Fibroblast of pulmonary artery (primary cell): ENCODE results near the gene DUSP2.
"Not testable (repeated sequence)": the region's sequence is repeated elsewhere in the genome, so short reads cannot be mapped to it uniquely, and the experiment has no call there.

Experiments
- DNase-seq: peaks from one replicate; pipeline ENCODE4 v3.0.0-alpha.2; 2010; ENCODE audit warnings: low read depth
- H3K4me3 ChIP-seq: replicated peaks from 2 replicates; pipeline ENCODE4 v1.5.1; 2011; ENCODE audit warnings: low read depth, mild to moderate bottlenecking, control low read depth, low read length, moderate library complexity
- CTCF ChIP-seq: IDR thresholded peaks from 2 replicates; pipeline ENCODE4 v1.5.1; 2011; ENCODE audit warnings: mild to moderate bottlenecking, control low read depth, low read length, inconsistent platforms; ENCODE audit errors: missing control alignments

The DUSP2 gene

GRCh38 chr2:96163415-96163767 lies 18.2 kb upstream of the DUSP2 start:
- DNase-seq = no peak
- TF ChIP-seq CTCF = no peak

GRCh38 chr2:96161898-96162297 lies 16.7 kb upstream of the DUSP2 start:
- peak; percentile 20 for DNase-seq
- TF ChIP-seq CTCF = no peak
- H3K4me3 ChIP-seq = no peak overlapping the region

More at GRCh38 chr2:96163415-96163767, 18.2 kb upstream of the DUSP2 start:
- no peak overlapping the region for H3K4me3 ChIP-seq

DNA sequence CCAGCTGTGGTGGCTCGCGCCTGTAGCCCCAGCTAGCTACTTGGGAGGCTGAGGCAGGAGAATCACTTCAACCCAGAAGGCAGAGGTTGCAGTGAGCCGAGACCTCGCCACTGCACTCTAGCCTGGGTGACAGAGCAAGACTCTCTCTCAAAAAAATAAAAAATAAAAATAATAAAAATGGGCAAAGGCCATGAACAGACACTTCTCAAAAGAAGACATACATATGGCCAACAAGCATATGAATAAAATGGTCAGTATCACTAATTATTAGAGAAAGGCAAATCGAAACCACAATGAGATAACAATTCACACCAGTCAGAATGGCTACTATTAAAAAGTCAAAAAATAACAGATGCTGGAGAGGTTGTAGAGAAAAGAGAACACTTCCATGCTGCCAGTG lies 15.1 kb upstream of the DUSP2 start:
- not testable (repeated sequence) for DNase-seq, H3K4me3 ChIP-seq

GRCh38 chr2:96159084-96159830 lies 14.0 kb upstream of the DUSP2 start:
- no peak for DNase-seq
- no peak for TF ChIP-seq CTCF
- no peak overlapping the region for H3K4me3 ChIP-seq

DNA sequence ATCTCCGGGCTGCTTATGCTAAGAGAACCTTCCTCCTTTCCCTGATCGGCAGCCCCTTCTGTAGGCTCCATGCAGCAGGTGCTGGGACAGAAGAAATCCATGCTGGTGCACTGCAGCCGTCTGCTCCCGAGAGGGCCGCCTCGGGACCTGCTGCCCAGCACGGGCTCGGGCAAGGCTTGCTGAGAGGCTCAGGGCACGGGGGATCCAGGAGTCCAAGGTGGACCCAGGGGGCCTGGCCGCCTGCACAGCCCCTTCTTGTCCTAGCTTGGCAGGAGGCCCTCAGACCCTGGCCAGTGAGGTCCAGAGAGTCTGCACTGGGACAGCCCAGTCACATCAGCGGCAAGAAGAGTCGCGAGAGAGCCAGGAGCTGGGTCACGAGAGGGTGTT lies 13.3 kb upstream of the DUSP2 start:
- H3K4me3 ChIP-seq = no peak overlapping the region
- TF ChIP-seq CTCF = no peak
- DNase-seq = no peak

- TF ChIP-seq CTCF = no peak
- no peak for DNase-seq
- no peak overlapping the region for H3K4me3 ChIP-seq
Observed at GRCh38 chr2:96157649-96158553, 12.7 kb upstream of the DUSP2 start.

GRCh38 chr2:96156926-96157648 lies 11.8 kb upstream of the DUSP2 start:
- no peak overlapping the region for H3K4me3 ChIP-seq
- TF ChIP-seq CTCF = no peak
- no peak for DNase-seq
